ENCODE results near the gene RABGAP1L. TPM values are rescaled to one million over a fixed set of nuclear protein-coding genes. Genes with fewer than 3 reads are reported as not detected.

Gene RABGAP1L
- total RNA-seq, 1 donor from 2014 or later: 46.0 TPM

GRCh38 chr1:174200746-174201145, 41.4 kb downstream of the RABGAP1L start:
- no peak overlapping the region for H3K9ac ChIP-seq
- H3K27me3 ChIP-seq: no peaks in the 10 kb centered on the region
- no peak overlapping the region for H2AFZ ChIP-seq (replicated peaks)
- TF ChIP-seq EZH2 (IDR thresholded peaks at IDR 0.05) (no peak), CTCF (IDR thresholded peaks at IDR 0.05) (no peak), EZH2phosphoT487 (IDR thresholded peaks at IDR 0.05) (no peak)
- Mint-ChIP-seq H3K4me3 (no peak overlapping the region), H3K4me1 (no peaks in the 10 kb centered on the region), H3K27me3 (ENCODE audit: insufficient read depth, low read depth) (no peaks in the 10 kb centered on the region), H3K36me3 (peaks cover 5% of the 10 kb centered on the region), H3K9me3 (peaks cover 19% of the 10 kb centered on the region), H3K27ac (no peak overlapping the region)
- DNase-seq (ENCODE audit: low spot score): no peak
- H3K4me1 ChIP-seq: no peaks in the 10 kb centered on the region
- H3K9me3 ChIP-seq (ENCODE audit: low read depth): no peaks in the 10 kb centered on the region
- H3K4me2 ChIP-seq: no peak overlapping the region
- peaks cover 8% of the 10 kb centered on the region for H3K79me2 ChIP-seq (ENCODE audit: low read depth)
- no peaks in the 10 kb centered on the region for H3K36me3 ChIP-seq
- no peaks in the 10 kb centered on the region for H4K20me1 ChIP-seq (ENCODE audit: low read depth)
- H3K27ac ChIP-seq: no peak overlapping the region
- no peaks in the 10 kb centered on the region for H3F3A ChIP-seq (ENCODE audit: low read depth)
- no peak overlapping the region for H3K4me3 ChIP-seq

GRCh38 chr1:174204697-174205308, 45.5 kb downstream of the RABGAP1L start:
- H3K36me3 Mint-ChIP-seq: peaks cover 4% of the 10 kb centered on the region
- Histone ChIP-seq H3K4me3 (no peak overlapping the region), H3K4me1 (no peaks in the 10 kb centered on the region), H3K79me2 (ENCODE audit: low read depth) (peaks cover 13% of the 10 kb centered on the region), H4K20me1 (ENCODE audit: low read depth) (no peaks in the 10 kb centered on the region), H3F3A (ENCODE audit: low read depth) (no peaks in the 10 kb centered on the region), H3K9me3 (ENCODE audit: low read depth) (no peaks in the 10 kb centered on the region), H3K36me3 (no peaks in the 10 kb centered on the region), H3K27me3 (no peaks in the 10 kb centered on the region), H2AFZ (replicated peaks) (no peak overlapping the region), H3K4me2 (no peak overlapping the region), H3K9ac (no peak overlapping the region), H3K27ac (no peak overlapping the region)
- TF ChIP-seq EZH2 (IDR thresholded peaks at IDR 0.05) (no peak), CTCF (IDR thresholded peaks at IDR 0.05) (no peak), EZH2phosphoT487 (IDR thresholded peaks at IDR 0.05) (no peak)
- DNase-seq (ENCODE audit: low spot score): no peak
- no peaks in the 10 kb centered on the region for H3K4me1 Mint-ChIP-seq
- no peak overlapping the region for H3K4me3 Mint-ChIP-seq
- H3K9me3 Mint-ChIP-seq: peaks cover 22% of the 10 kb centered on the region
- H3K27me3 Mint-ChIP-seq (ENCODE audit: insufficient read depth, low read depth): no peaks in the 10 kb centered on the region
- H3K27ac Mint-ChIP-seq: no peak overlapping the region

GRCh38 chr1:174206148-174206836, 47.0 kb downstream of the RABGAP1L start:
- H3K4me1 Mint-ChIP-seq: no peaks in the 10 kb centered on the region
- DNase-seq (ENCODE audit: low spot score): no peak
- Histone ChIP-seq H3K27me3 (no peaks in the 10 kb centered on the region), H3K27ac (no peak overlapping the region), H4K20me1 (ENCODE audit: low read depth) (no peaks in the 10 kb centered on the region), H3K36me3 (no peaks in the 10 kb centered on the region), H3K4me2 (no peak overlapping the region), H2AFZ (replicated peaks) (no peak overlapping the region), H3K9me3 (ENCODE audit: low read depth) (no peaks in the 10 kb centered on the region), H3F3A (ENCODE audit: low read depth) (no peaks in the 10 kb centered on the region), H3K79me2 (ENCODE audit: low read depth) (peaks cover 13% of the 10 kb centered on the region), H3K4me3 (no peak overlapping the region), H3K4me1 (no peaks in the 10 kb centered on the region), H3K9ac (no peak overlapping the region)
- TF ChIP-seq EZH2phosphoT487 (IDR thresholded peaks at IDR 0.05) (no peak), EZH2 (IDR thresholded peaks at IDR 0.05) (no peak)
- peaks cover 34% of the 10 kb centered on the region for H3K9me3 Mint-ChIP-seq
- no peak overlapping the region for H3K27ac Mint-ChIP-seq
- no peaks in the 10 kb centered on the region for H3K27me3 Mint-ChIP-seq (ENCODE audit: insufficient read depth, low read depth)
- peaks cover 4% of the 10 kb centered on the region for H3K36me3 Mint-ChIP-seq
- H3K4me3 Mint-ChIP-seq: no peak overlapping the region
